Astrocyte of the spinal cord (primary cell): Measurements from ENCODE around the gene PIEZO1.

Experiments used
- DNase-seq: peaks from one replicate; pipeline ENCODE4 v3.0.0; 2011; ENCODE audit warnings: low read depth, low spot score
- H3K4me3 ChIP-seq: 2 replicates; pipeline ENCODE4 v1.5.1; 2011; ENCODE audit warnings: low read depth, mild to moderate bottlenecking, low read length, moderate library complexity
- CTCF ChIP-seq: IDR thresholded peaks from 2 replicates; pipeline ENCODE4 v1.5.1; 2012; ENCODE audit warnings: low read depth, mild to moderate bottlenecking, low read length, inconsistent platforms
- in situ Hi-C: cut with HindIII; loops from 2 replicates; pipeline ENCODE4 v1.10.0; 2017; ENCODE audit warnings: low sequenced_read_pairs

PIEZO1 gene

GRCh38 chr16:88743693-88744576, 41.1 kb downstream of the PIEZO1 start:
- in situ Hi-C loops, result no loop called here
- DNase-seq, result peak; percentile 58
- TF ChIP-seq CTCF, result peak; percentile 92
- no peak overlapping the region for H3K4me3 ChIP-seq

GRCh38 chr16:88742896-88743605, 42.0 kb downstream of the PIEZO1 start:
- in situ Hi-C loops, result no loop called here
- no peak for DNase-seq
- TF ChIP-seq CTCF, result no peak

GRCh38 chr16:88741368-88741767, 43.7 kb downstream of the PIEZO1 start:
- no peak for TF ChIP-seq CTCF
- in situ Hi-C loops, result no loop called here

More at GRCh38 chr16:88742896-88743605, 42.0 kb downstream of the PIEZO1 start:
- no peak overlapping the region for H3K4me3 ChIP-seq

GRCh38 chr16:88740727-88741055, 44.3 kb downstream of the PIEZO1 start:
- no peak overlapping the region for H3K4me3 ChIP-seq
- in situ Hi-C loops, result no loop called here
- DNase-seq, result no peak
- no peak for TF ChIP-seq CTCF

More at GRCh38 chr16:88741368-88741767, 43.7 kb downstream of the PIEZO1 start:
- H3K4me3 ChIP-seq, result no peak overlapping the region
- no peak for DNase-seq

GRCh38 chr16:88739977-88740726, 44.9 kb downstream of the PIEZO1 start:
- no peak for DNase-seq
- in situ Hi-C loops, result no loop called here
- no peak for TF ChIP-seq CTCF
- no peak overlapping the region for H3K4me3 ChIP-seq
